HG03460 (cell line): ENCODE measurements around the gene CYP4B1.
"Not testable (repeated sequence)": the region's sequence is repeated elsewhere in the genome, so short reads cannot be mapped to it uniquely, and the experiment has no call there.

Experiments
- ATAC-seq: cut with Tn5 transposase; IDR thresholded peaks from one replicate; pipeline ENCODE4 v1.9.1; 2021; ENCODE audit not compliant: unreplicated experiment

The CYP4B1 gene

DNA sequence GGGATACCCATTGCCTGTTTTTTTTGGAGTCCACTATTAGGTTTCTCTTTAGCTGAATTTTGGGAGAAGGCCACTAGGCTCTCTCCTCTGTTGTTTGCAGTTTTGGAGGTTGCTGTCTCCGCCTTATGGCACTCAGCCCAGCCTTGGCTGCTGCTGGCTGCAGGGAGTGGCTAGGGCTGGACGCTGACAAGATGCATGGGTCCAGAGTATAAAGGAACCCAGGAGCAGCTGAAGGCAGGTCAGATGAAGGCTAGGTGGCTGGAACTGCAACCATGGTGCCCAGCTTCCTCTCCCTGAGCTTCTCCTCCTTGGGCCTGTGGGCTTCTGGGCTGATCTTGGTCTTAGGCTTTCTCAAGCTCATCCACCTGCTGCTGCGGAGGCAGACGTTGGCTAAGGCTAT lies at the start of gene CYP4B1:
TSS of gene CYP4B1 (plus strand) at position 237 of the 400 bp plus-strand sequence. CDS start at position 273, 36 bp downstream.
- ATAC-seq = no peak

DNA sequence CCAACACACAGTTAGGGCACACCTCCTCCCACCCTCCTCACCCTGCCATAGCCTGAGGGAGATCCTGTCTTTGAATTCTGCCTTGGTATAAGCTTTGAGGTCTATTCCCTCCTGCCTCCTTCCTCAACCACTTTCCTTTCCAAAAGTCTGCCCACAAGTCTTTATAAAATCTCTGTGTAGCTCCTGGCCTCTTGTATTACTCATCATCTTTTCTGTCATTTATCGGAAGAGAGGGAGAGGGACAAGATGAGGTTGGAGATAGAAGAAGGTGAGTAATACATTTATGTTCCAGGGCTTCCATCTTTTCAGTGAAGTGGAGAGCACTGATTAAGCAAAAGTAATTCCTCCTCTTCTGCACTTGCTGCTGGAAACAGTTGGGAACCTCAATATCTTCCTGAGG lies 49.4 kb upstream of the CYP4B1 start:
- no peak for ATAC-seq

DNA sequence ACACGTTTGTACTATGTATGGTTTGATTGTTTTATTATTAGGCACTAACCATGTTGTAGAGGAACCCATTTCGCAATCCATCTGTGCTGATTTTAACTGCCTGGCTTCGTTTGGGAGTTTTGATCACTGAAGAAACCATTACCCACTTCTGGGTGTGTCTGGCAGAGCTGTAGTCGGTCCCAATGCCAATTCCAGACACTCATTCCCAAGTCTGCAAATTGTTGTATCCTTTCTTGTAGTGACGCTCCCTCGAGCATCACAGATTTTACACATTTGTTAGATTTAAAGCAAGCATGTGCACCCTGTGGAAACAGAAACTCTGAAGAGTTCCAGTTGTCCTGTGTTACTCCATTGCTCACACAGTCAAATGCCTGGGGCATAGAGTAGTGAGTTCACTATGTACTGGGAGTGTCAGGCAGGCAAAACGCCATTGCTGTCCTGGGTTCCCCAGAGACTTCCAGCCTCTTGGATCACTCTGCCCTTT lies 48.9 kb upstream of the CYP4B1 start:
- no peak for ATAC-seq

DNA sequence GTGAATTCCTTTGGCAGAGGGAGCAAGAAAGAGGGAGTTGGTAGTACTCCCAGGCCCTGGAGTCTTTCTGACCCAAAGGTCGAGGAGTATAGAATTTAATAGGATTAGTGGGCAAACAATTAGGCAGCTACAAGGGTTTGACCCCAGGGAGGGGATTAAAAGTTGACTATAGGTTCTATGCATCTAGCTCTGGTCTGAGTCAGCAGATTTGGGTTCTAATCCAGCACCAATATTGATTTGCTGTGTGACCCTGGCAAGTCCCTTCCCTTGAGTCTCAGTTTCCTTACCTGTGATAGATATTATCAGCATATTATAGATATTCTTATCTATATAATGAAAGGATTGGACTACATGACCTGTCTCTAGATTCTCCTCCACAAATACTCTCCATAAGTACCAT lies 44.9 kb upstream of the CYP4B1 start:
- no peak for ATAC-seq

DNA sequence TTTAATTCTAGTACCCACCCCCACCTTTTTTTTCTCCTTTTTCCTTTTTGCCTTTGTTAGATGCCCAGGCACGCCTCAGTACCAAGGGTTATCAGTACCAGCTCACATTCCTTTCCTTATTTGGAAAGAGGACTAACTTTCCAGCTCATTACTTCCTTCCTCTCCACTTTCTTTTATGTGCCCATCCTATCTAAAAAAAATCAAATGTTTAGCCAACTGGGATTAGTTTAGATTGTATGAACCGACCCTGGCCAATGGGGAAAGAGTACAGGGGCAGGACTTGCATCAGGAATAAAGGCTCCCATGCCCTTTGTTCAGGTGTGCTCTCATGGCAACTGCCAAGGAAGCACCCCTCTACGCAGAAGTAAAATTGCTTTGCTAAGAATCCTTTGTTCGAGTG lies 44.1 kb upstream of the CYP4B1 start:
- ATAC-seq = not testable (repeated sequence)

DNA sequence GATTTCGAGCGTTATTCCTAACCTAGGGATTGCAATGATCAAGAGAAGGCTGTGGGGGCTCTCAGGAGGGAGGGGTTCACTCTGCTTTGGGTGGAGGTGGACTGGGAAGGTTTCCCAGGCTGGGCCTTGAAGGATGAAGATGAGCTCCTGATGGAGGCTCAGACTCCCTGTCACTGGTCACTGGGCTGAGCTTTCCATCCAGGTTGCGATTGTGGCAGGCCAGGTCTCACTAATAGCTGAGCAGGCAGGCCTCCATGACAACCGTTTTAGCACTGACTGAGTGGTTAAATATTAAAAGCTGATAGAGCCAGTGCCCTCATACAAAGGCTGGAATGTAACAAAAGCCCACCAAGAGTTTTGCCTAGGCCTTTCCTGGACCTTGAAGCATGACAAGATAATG lies 43.7 kb upstream of the CYP4B1 start:
- ATAC-seq = no peak

DNA sequence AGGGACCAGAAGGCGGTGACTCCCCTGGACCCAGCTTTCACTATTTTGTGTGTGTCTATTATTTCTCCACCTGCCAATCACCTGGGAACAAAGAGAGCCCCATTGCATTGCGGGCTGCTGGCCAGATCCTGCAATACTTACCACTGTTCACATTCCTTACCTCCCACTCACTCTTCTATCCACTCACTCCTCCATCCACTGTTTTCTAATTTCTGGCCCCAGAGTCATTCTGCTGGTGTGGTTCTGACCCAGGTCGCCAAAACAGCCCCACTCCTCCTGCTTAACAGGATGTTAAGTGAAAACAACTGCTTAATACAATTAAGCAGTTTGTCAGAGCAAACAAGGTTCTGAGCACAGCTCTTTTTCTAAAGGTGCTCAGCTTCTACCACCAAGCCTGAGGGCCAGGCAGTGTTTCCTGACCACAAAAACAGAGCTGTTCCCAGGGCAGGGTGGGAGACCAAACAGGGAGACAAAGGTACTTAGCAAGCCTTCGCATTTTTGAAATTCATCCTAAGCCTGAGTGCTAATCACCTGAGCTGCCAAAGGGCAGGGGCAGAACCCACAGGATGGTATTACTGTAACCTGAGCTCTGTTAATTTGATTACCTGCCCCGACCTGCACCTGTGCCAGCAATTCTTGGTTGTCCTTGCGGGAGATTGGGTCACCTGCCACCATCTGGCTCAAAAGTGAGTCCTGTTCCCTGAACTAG lies 41.4 kb upstream of the CYP4B1 start:
- ATAC-seq = no peak

DNA sequence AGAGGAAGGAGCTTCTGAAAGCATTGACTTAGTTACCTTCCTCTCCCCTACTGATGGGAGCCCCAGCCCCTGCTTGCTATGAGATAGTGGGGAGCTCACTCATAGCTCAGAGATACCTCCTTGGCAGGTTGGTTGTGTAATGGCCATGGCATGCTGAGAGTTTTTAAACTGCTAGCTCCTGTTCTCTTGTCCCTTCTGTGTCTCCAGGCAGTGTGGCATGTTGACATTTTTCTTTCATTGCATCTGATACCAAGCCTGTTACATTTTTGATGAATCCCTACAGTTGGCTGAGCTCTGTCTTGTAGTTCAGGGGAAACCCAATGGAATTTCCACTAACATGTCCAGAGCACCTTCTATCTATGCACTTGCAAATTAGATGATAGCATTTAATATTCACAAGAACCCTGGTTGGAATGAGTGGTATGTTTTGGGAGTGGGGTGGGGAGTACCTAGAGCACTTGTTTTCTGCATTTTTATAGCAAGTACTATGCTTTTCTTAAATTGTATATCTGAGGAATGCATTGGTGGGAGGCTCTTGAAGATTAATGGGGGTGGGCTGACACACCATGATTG lies 40.8 kb upstream of the CYP4B1 start:
- ATAC-seq = no peak

DNA sequence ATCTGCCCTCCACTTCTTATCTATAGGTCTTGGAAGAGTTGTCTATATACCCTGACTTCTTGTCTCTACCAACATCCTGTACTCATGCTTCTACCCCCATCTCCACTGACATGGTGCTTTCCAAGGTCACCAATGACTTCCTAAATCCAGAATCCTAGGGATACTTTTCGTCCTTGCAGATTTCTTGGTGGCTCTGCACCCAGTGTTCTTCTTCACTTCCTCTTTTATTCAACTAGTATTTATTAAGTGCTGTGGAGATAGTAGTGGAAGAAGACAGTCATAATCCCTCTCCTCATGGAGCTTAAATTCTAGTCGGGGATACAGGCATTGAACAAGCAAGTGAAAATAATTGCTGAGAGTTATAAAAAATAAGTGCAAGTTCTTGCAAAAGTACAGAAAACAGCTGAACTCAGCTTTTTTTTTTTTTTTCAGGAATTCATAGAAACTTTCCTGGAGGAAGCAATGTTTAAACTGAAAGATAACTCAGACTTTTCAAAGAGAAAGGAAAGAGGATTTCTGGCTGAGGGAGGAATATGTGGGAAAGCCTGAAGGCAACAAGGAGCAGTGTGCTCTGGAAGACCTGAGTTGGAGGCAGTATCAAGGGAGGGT lies 38.2 kb upstream of the CYP4B1 start:
- ATAC-seq = no peak

DNA sequence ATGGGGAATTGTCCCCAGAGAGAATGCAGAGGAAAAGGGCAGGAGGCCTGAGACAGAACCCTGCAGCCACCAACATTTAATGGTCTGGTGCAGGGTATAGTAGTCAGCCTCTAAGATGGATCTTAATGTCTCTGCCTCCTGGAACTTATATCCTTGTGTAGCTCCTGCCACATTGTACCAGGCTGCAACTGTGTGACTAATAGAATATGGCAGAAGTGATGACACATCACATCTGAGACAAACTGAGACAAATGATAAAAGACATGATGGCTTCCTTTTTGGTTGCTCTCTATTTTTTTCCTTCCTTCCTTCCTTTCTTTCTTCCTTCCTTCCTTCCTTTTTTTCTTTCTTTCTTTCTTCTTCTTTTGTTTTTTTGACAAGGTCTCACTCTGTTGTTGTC lies 37.1 kb upstream of the CYP4B1 start:
- ATAC-seq = no peak

DNA sequence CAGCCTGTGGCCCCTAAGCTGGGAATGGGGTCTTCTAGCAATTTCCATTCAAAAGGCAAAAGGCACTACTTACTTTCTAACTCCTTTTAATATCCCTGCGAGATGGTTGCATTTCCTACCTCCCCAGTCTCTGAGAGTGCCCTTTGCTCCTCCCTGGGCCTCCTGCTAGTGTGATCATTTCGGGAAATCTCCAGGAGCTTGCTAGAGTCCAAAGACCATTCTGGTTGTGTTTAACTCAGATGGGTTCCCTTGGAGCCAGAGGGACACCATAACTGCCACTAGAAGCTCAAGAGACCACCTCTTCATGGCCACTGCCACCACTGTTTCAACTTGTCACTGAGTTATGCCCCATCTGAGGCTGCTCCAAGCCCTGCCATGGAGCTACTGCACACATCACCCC lies 34.4 kb upstream of the CYP4B1 start:
- ATAC-seq = no peak

DNA sequence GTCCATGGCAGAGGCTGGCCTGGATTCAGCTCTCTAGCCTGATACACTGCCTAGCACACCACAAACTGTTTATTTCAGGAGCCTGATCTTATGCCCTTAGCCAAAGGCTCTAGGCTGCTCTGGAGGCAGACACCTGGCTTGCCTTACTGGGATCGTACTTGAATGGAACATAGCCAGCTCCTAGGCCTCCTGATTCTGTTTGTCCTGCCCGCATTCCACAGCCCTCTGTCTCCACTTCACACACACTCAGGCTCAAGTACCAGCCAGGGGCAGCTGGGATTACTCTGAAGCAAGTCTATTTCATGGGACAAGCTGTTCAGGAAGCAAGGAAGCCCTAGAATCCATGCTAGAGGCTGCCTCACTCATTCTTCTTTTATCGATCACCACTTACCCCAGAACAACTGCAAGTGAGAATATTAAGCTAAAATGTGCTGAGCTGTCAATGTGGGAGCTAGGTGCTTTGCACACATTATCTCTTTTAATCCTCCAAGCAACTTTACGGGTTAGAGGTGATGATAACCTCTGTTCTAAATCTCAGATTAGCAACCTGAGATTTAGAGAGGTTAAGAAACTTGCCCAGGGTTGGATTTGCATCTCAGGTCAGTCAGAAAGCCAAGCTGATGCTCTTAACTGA lies 31.1 kb upstream of the CYP4B1 start:
- ATAC-seq = no peak

DNA sequence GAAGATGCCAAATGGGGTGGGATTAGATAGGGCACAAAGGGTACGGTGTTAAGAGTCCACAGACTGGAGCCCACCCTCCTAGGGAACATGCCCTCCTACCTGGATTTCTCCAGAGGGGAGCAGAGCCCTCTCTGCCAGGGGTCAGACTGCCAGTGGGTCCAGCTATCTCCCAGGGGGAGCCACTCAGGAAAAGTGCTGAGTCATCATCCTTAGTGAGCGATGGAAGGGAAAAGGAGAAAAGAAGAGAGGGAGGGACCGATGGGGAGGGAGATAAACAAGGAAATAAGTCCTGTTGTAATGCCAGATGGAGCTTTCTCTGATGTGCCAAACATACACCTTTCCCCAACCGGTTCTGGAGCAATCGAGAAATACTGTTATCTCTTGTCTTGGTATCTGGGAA lies 30.4 kb upstream of the CYP4B1 start:
- ATAC-seq = no peak

DNA sequence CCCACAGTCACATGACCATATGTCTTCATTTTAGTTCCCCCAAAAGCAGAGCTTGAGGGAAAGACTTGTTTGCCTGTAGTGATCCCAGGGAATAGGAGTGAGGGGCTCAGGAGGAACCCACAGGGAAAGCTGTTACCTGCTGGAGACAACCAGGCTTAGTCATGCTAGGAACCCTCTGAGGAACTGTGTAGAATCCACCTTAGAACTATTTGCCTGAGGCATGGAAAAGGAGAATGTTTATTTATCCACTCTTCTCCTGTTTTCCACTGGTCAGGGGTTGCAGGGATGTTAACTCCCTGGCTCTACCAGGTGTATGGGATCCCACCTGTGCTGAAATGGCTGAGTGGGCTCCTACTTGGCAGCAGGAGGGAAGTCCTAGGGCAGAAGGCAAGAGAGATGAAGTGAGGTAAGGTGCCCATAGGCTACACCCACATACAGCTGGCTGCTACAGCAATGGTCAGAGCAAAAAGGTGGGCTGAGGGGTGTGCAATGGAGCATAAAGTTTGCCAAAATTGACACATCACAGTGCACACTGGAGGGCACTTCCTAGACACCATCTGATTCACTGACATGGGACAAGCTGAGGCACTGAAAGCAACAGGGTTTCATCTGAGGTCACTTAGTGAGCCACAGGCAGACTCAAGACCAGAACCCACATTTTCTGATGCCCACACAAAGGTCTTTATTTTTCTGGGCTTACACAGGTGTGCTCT lies 29.7 kb upstream of the CYP4B1 start:
- ATAC-seq = no peak

DNA sequence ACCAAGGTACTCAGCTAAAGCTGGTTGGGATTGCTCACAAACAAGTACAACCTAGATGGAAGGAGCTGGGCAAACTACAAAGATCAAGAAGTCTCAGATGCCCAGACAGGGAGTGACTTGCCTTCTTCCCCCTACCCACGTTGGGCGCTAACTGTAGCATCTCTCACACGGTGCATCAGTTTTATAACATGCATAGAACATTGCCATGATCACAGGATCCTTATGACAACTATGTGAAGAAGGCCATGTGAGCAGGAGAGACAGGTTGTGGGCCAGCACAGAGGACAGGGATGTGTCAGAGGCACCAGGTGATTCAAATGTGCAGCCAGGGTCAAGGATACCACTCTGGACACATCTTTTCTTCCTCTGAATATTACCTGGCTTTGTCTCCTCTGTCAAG lies 28.3 kb upstream of the CYP4B1 start:
- no peak for ATAC-seq

DNA sequence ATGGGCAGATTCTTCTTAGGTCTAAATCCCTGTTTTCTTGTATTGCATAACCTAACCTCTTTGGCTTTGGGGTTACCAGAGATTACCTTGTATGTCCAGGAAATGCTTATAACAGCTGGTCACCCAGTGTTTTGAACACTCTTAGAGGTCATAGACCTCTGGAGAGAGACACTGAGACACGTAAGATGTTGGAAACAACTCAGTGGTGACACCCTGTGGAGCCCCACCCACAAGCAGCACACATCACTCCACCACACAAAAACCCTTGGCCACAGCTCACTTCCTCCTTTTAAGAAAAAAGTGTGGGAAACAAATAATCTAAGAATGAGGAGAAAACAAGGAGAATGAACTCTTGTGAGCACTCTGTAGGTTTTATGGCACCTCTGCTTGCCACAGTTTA lies 26.3 kb upstream of the CYP4B1 start:
- no peak for ATAC-seq

DNA sequence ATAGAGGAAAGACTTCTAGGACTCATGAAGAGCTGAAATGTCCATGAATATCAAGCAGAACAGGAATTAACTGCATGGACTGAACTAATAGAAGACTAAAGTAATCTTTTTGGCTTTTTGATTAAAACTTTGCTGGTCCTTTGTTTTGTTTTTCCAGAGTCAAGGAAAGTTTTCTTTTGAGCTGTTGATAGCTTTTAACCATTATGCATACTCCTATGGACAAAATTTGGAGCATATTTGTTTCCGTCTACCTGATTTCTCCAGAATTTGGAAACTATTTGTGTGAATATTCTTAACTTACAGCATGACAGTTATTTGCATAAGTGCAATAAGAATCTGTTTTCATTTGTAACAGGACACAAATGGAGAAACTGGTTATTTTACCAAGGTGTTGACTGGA lies 24.5 kb upstream of the CYP4B1 start:
- ATAC-seq = no peak

DNA sequence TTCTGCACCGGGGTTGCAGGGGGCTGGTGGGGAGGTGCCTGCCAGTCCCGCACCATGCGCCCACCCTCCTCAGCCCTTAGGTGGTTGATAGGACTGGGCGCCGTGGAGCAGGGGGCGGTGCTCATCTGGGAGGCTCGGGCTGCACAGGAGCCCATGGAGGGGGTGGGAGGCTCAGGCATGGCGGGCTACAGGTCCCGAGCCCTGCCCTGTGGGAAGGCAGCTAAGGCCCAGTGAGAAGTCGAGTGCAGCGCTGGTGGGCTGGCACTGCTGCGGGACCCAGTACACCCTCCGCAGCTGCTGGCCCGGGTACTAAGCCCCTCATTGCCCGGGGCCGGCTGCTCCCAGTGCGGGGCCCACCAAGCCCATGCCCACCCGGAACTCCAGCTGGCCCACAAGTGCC lies 20.4 kb upstream of the CYP4B1 start:
- ATAC-seq = not testable (repeated sequence)

DNA sequence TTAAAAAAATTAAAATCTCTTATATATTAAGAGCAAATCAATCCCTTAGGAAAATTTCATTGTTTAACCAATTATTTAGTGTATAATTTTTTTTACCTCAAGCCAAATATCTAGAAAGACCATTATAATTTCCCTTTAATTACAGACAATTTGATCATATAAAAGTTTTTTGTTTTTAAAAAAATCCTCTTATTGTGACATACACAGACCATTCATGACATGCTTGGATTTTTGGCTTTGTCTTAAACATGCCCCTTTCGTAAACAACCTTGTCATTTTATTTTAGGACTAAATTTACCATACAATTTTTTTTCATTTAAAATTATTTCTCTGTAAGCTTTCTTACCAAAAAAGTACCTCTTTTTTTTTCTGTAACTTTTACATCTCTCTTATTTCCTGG lies 14.2 kb upstream of the CYP4B1 start:
- ATAC-seq = no peak

DNA sequence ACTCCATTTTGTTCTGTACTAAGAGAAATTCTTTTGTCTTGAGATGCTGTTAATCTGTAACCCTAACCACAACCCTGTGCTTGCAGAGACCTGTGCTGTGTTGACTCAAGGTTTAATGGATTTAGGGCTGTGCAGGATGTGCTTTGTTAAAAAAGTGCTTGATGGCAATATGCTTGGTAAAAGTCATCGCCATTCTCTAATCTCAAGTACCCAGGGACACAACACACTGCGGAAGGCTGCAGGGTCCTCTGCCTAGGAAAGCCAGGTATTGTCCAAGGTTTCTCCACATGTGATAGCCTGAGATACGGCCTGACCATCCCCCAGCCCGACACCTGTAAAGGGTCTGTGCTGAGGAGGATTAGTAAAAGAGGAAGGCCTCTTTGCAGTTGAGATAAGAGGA lies 10.2 kb upstream of the CYP4B1 start:
- not testable (repeated sequence) for ATAC-seq

DNA sequence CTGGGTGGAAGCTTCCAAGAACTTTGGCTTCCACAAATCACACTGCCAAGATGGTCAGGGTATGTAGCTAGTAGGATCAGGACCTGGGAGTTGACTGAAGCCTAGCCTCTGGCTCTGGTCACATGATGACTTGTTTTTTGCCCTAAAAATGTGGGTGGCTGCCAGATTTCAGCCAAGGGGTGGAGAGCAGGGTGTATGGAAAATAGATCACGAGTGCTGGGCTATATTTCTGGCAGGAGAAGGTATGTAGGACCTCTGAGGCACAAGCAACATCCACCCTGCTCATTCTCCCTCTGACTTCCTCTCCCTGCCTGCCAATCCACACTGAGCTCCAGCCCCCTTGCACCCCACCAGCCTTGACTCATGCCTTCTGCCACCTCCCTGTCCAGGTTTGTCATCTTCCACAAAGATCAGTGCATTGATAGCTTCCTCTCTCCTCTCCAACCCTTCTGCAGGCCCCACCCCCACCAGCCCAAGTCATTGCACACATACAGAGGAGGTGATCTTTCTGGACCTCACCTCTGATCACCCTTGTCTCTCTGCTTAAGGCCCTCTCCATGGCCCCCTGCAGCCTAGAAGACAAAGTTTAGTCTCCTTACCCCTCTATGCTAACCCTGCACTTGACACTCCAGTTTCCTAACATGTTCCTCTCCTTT lies 8.3 kb upstream of the CYP4B1 start:
- ATAC-seq = no peak
